Psoas muscle (tissue), 8 donors: ENCODE data around the gene SSX4. TPM values are rescaled to one million over a fixed set of nuclear protein-coding genes. Genes with fewer than 3 reads are reported as not detected.
"Not testable (repeated sequence)": the region's sequence is repeated elsewhere in the genome, so short reads cannot be mapped to it uniquely, and the experiment has no call there.

Source experiments
- ATAC-seq, 4 donors: fragments of 200-7000 bp; cut with Tn5 transposase; one replicate each; pipeline ENCODE4 v1.9.1; 2020; ENCODE audit warnings: moderate library complexity in 3 of 4, mild to moderate bottlenecking in 2 of 4
- DNase-seq, 2 donors: peaks; one replicate each; pipeline ENCODE4 v3.0.0-alpha.2; 2020
- H3K27ac ChIP-seq: fragments of 200-600 bp; one replicate; pipeline ENCODE4 v1.8.0; 2022
- H3K27me3 ChIP-seq, 3 donors: fragments of 200-600 bp in 1 of 3; one replicate each; pipeline versions ENCODE4 v1.6.1 to v1.8.0; 2013 to 2022; ENCODE audit warnings: low read length in 2 of 3, mild to moderate bottlenecking in 2 of 3, moderate library complexity in 1 of 3; ENCODE audit not compliant: insufficient read depth in 3 of 3
- H3K36me3 ChIP-seq, 2 donors: fragments of 200-600 bp in 1 of 2; one replicate each; pipeline versions ENCODE4 v1.6.1 to v1.8.0; 2013 to 2022; ENCODE audit warnings: low read depth in 1 of 2, mild to moderate bottlenecking in 1 of 2, moderate library complexity in 1 of 2; ENCODE audit not compliant: insufficient read depth in 1 of 2
- H3K4me1 ChIP-seq: fragments of 200-600 bp; one replicate; pipeline ENCODE4 v1.8.0; 2022
- H3K4me3 ChIP-seq: fragments of 200-600 bp; one replicate; pipeline ENCODE4 v1.8.0; 2022; ENCODE audit warnings: mild to moderate bottlenecking
- H3K9me3 ChIP-seq: fragments of 200-600 bp; one replicate; pipeline ENCODE4 v1.8.0; 2022
- CTCF ChIP-seq: fragments of 200-600 bp; IDR thresholded peaks from one replicate; pipeline ENCODE4 v1.8.0; 2022; ENCODE audit warnings: antibody characterized with exemption
- WGBS, 3 donors: extraction: QIAGEN DNeasy Blood & Tissue Kit; methylation state at CpG; one replicate each; pipeline versions ENCODE4 v1.1.6 to v1.1.7; 2013; 5-methylcytosine and 5-hydroxymethylcytosine counted together
- intact Hi-C, 2 donors: fragments of 100-400 bp; cut with DNase I; formaldehyde crosslinking; loops; one replicate each; pipeline versions ENCODE4 v1.11.0 to v1.14.2; 2022
- long read RNA-seq, 2 donors: library from polyadenylated mRNA; unstranded; transcript quantifications; one replicate each; pipeline ENCODE4 v2.0.0, GENCODE V29; 2021
- polyA plus RNA-seq, 3 donors: library from polyadenylated mRNA; stranded (reverse); fragments of 200-250 nt; gene quantifications; one replicate each; pipeline ENCODE4 v1.2.3, GENCODE V29; 2013
- total RNA-seq, 4 donors: library from RNA; stranded (reverse); fragmentation: NEBNext Ultra II Directional in 2 of 4; extraction: Animal tissue kit (Norgen Biotek cat#: 25700) in 2 of 4; gene quantifications; one replicate each; pipeline versions ENCODE4 v1.2.1 to v1.2.4, GENCODE V29; 2021 to 2023
- donor health status: healthy with polysubstance abuse.
- donor health status: DM: no; HTN: no; CAD: no; lungs with moderate emphysema.
- donor health status: Bipolar disorder and iron deficiency.
- donor health status: healthy.
- donor health status: DM: yes; HTN: yes; CAD: no.
- donor health status: DM: no; HTN: no; CAD: no.
- donor health status: DM: no; HTN: no; CAD: no.
- donor health status: DM: yes; HTN: yes; CAD: no.

SSX4 gene, protein sequence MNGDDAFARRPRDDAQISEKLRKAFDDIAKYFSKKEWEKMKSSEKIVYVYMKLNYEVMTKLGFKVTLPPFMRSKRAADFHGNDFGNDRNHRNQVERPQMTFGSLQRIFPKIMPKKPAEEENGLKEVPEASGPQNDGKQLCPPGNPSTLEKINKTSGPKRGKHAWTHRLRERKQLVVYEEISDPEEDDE
- total RNA-seq (not detected), polyA plus RNA-seq (not detected)
- long read RNA-seq, donor 1 = 0 reads
- long read RNA-seq, donor 2 = 0 reads

- ATAC-seq, H3K4me1 ChIP-seq, H3K9me3 ChIP-seq, H3K4me3 ChIP-seq, H3K27me3 ChIP-seq, intact Hi-C loops, H3K27ac ChIP-seq, DNase-seq, H3K36me3 ChIP-seq: not testable (repeated sequence)
- whole genome bisulfite sequencing, 3 donors = no CpG with 5 or more reads among the region's 16 CpGs
These were observed at the start of gene SSX4 for GRCh38 chrX:48383239-48383638. TSS of gene SSX4 (plus strand) at chrX:48383539. CDS start at chrX:48384054, 515 bp downstream.

DNA sequence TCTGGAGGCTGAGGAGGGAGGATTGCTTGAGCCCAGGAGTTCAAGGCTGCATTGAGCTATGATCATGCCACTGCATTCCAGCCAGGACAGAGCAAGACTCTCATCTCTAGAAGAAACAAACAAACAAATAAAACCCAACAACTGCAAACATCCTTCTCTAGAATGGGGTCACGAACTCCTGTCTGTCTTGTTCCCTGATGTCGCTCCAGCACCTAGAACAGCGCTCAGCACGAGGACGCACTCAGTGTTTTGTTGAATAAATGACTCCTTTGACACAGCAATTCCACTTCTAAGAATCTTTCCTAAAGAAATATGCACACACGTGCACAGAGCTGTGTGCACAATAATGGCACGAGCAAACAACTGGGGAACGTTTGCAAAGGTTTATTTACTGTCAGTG is 37.3 kb upstream of the SSX4 start:
- H3K9me3 ChIP-seq, ATAC-seq, DNase-seq, intact Hi-C loops, H3K27ac ChIP-seq, H3K4me1 ChIP-seq, H3K36me3 ChIP-seq, H3K4me3 ChIP-seq, H3K27me3 ChIP-seq: not testable (repeated sequence)
- 30 to 47% (median 38%) methylated on average over 8 of the region's 8 CpGs for WGBS, 3 donors

DNA sequence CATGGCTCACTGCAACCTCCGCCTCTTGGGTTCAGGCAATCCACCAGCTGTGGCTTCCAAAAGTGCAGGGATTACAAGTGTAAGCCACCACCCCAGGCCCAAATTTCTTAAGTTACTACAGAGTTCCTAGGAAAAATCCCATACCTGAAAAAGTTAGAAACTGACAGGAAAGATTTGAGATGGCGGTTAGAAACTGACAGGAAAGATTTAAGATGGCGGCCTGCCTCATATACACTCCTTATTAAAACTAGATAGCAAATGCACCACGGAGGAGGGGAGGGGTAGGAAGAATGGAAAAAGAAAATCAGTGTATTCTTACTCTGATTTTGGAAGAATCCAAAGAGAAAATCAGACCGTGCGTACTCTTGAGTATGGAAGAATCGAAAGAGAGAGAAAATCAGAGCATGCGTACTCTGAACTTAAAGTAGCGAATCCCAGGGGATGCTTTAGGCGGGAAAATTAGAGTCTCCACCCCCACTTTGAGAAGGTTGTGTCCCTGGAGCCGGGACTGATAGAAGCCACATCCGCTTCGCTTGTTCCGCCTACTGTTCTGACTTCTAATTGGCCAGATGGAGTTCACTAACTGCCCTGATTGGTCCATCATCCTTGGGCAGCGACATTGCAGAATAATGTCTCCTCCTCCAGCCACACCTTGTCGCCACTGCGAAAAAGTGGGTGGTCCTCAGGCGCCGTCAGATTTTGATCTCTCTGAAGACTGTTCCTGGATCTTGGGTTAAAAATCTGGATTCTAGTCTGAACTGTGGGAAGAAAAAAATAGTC is 26.8 kb upstream of the SSX4 start, which contains the start of gene SSX3:
SSX3 (minus strand) TSS at position 389 of the 780 bp plus-strand sequence. CDS start 1,454 bp downstream, outside the sequence.
- 87 to 90% (median 90%) methylated on average over 15 to 19 of the region's 19 CpGs for WGBS, 3 donors
- H3K4me3 ChIP-seq, H3K9me3 ChIP-seq, H3K27ac ChIP-seq, H3K4me1 ChIP-seq, H3K27me3 ChIP-seq, H3K36me3 ChIP-seq, ATAC-seq, DNase-seq, intact Hi-C loops: not testable (repeated sequence)

GRCh38 chrX:48357681-48358080 is 25.7 kb upstream of the SSX4 start:
- Histone ChIP-seq H3K9me3 (no peaks in the 10 kb centered on the region), H3K4me3 (no peak overlapping the region), H3K27me3 (no peaks in the 10 kb centered on the region), H3K36me3 (no peaks in the 10 kb centered on the region), H3K4me1 (no peaks in the 10 kb centered on the region), H3K27ac (no peak overlapping the region)
- ATAC-seq = no peak
- 90 to 99% (median 93%) methylated on average over 7 to 8 of the region's 8 CpGs for WGBS, 3 donors
- no peak for DNase-seq
- TF ChIP-seq CTCF = no peak
- intact Hi-C loops = no loop called here

DNA sequence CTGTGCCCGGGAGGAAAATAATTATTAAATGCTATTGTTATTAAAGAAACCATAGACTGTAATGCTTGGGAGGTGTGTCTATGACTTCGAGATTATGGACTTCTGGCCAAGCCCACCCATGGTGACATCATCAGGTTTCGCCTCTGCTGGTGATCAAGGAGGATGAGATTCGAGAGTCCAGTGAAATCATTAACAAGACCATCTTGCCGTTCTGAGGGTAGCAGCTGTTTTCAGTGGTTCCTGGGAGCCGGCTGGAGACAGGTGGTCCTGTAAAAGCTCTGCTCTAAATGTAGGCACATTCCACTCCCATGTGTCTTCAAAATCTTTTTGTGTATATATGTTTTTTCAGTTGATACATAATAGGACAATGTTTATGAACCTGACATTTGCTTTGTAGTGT is 24.1 kb upstream of the SSX4 start:
- H3K4me1 ChIP-seq, H3K27me3 ChIP-seq, intact Hi-C loops, H3K9me3 ChIP-seq, ATAC-seq, H3K4me3 ChIP-seq, H3K27ac ChIP-seq, H3K36me3 ChIP-seq, DNase-seq: not testable (repeated sequence)
- 38 to 51% (median 50%) methylated on average over 6 of the region's 6 CpGs for WGBS, 3 donors

DNA sequence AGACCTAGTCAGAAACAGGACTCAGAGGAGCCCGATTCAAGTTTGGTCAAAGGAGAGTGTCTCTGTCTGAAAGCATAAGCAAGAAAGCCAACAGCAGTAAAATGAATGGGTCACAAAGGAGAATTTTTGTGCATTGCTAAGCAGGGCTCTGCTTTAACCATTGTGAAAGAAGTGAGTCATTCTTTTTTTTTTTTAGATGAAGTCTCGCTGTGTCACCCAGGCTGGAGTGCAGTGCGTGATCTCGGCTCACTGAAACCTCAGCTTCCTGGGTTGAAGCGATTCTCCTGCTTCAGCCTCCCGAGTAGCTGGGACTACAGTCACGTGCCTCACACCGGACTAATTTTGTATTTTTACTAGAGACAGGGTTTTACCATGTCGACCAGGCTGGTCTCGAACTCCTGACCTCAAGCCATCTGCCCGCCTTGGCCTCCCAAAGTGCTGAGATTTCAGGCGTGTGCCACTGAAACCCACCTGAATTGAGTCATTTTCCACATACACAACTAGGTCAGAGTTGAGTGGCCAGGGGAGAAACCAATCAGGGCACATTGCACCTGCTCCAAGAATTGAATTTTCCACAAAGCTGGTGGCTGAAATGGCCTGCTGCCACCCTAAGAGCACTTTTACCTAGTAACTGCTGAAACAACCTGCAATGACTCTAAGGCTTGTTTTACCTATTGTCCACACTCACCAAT is 15.5 kb upstream of the SSX4 start:
- intact Hi-C loops, H3K36me3 ChIP-seq, H3K27me3 ChIP-seq, DNase-seq, H3K9me3 ChIP-seq, H3K4me1 ChIP-seq, H3K27ac ChIP-seq, ATAC-seq, H3K4me3 ChIP-seq: not testable (repeated sequence)
- no CpG with 5 or more reads among the region's 12 CpGs for WGBS, 3 donors

- DNase-seq, intact Hi-C loops, H3K9me3 ChIP-seq, ATAC-seq, H3K4me1 ChIP-seq, H3K27ac ChIP-seq, H3K36me3 ChIP-seq, H3K27me3 ChIP-seq, H3K4me3 ChIP-seq: not testable (repeated sequence)
- no CpG with 5 or more reads among the region's 8 CpGs for WGBS, 3 donors
These were observed 12.9 kb upstream of the SSX4 start for GRCh38 chrX:48370408-48370807.

- intact Hi-C loops, H3K27me3 ChIP-seq, ATAC-seq, H3K4me1 ChIP-seq, H3K36me3 ChIP-seq, H3K4me3 ChIP-seq, DNase-seq, H3K9me3 ChIP-seq, H3K27ac ChIP-seq: not testable (repeated sequence)
- WGBS, 3 donors = 65 to 78% (median 78%) methylated on average over 1 of the region's 2 CpGs
These were observed 13.6 kb downstream of the SSX4 start for GRCh38 chrX:48396931-48397330.

- DNase-seq, ATAC-seq, intact Hi-C loops, H3K4me3 ChIP-seq, H3K36me3 ChIP-seq, H3K9me3 ChIP-seq, H3K27ac ChIP-seq, H3K4me1 ChIP-seq, H3K27me3 ChIP-seq: not testable (repeated sequence)
- WGBS, 3 donors = 13 to 14% methylated on average over 1 of the region's 1 CpG; no CpG with 5 or more reads in 1 of the 3 donors
These were observed 14.5 kb downstream of the SSX4 start for GRCh38 chrX:48397825-48398224.

- WGBS, 3 donors = no CpG with 5 or more reads among the region's 15 CpGs
- H3K9me3 ChIP-seq, H3K36me3 ChIP-seq, H3K27ac ChIP-seq, H3K27me3 ChIP-seq, H3K4me1 ChIP-seq, intact Hi-C loops, DNase-seq, H3K4me3 ChIP-seq, ATAC-seq: not testable (repeated sequence)
These were observed 28.5 kb downstream of the SSX4 start, which contains the start of gene SSX4B for GRCh38 chrX:48411860-48412259. TSS of gene SSX4B (minus strand) at chrX:48411960. CDS start at chrX:48411372, 588 bp downstream.
